GM18498 (cell line): Measurements from ENCODE around the gene DGKG.

Source experiments
- ATAC-seq: cut with Tn5 transposase; IDR thresholded peaks from one replicate; pipeline ENCODE4 v1.9.1; 2021; ENCODE audit warnings: mild to moderate bottlenecking, moderate library complexity; ENCODE audit not compliant: unreplicated experiment

Gene DGKG

DNA sequence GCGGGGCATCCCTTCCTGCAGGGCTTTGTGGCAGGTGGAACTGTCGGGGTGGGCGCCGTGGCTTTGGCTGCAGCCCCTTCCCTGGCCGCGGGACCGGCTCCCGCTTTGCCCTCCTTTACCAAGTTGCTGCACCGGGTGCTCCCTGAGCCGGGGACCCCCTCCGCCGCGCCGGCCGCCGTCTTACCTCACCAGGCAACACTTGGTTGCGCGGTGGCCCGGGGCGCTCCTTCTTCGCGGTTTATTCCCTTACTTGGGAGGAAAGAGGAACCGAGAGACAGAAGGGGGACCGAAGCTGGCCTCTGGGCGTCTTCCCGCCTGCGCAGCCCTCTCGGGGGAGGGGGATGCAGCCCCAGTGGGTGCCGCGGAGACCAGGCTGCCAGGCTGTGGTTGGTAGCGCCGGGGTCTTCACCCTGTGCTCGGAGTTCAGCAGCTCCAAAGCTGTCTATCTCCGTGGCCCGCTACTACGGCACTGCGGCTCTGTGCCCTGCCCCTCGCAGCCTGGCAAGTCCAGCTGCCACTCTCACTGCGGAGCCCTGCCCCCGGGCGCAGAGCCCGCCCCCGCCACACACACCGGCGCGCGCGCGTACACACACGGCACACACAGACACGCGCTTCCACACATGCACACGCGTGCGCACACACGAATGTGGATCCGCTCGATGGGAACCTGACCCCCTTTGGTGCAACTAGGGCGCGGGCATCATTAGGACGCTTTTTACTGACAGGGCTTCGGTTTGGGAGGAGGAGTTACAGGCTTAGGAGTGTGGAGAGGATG, at the start of gene DGKG:
TSS of gene DGKG (minus strand) at position 473 of the 775 bp plus-strand sequence. CDS start 41,775 bp downstream, outside the sequence.
- ATAC-seq: peak; percentile 84

DNA sequence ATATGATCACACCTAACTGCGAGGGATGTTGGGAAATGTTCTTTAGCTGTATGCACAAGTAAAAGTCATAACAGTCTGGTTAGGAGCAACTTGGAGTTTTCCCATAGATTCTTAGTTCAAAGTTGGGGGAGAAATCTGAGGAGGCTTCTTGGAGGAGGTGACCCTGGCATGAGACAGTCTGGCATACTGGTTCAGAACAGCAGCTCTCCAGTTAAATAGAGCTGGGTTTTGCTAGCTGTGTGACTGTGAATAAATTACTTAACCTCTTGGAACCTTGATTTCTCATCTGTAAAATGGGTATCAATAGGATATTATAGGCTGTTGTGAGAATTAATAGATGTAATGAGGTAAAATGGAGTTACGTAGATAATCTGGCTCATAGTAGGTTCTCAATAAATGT, 49.1 kb upstream of the DGKG start:
- no peak for ATAC-seq

DNA sequence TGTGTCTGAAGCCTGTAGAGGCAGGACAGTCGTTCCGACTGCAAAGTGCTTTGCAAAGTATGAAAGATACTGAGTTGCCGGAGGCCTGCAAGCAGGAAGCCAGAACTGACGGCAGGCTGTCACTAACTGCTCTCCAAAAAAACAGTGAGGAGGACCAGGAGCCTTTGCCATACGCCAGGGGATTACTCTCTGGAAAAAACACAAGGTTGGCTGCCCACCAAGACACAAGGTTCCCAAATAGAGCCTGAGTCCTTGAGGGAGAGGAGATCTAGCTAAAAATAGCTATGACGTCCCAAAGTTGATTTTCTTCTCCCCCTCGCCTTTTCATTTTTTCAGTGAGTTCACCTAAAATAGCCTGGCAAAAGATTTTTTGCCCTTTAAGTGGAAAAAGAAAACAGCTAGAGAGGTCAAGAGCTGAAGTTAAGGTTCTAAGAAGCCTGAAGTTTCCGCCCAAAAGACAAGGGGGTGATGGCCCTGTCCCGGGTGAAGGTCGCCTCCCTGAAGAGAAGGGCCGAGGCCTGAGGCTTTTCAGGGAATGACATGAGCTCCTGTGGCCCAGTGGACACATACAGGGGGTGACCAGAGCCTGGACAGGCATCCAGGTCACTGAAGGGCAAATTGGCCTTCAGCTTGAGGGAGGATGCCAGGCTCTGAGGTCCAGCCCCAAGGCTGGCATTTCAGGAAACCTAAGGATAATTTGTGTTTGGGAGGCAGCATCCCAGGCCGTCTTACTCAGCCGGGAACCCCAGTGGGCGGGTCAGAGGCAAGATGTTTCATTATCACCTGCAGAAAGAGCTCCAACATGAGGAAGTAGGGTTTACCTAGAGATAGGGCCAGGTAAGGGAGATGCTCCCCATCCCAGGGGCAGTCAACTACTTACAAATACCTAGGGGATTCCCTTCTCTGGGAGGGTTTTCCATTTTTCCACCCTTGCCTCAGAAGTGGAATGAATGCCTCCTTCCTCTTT, 44.9 kb upstream of the DGKG start:
- no peak for ATAC-seq

DNA sequence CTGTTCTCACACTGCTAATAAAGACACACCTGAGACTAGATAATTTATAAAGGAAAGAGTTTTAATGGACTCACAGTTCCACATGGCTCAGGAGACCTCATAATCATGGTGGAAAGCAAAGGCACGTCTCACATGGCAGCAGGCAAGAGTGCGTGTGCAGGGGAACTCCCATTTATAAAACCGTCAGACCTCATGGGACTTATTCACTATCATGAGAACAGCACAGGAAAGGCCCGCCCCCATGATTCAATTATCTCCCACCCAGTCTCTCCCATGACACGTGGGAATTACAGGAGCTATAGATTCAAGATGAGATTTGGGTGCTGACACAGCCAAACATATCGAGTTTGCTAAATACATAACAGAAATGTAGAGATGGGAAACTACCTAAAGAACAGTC, 39.5 kb upstream of the DGKG start:
- no peak for ATAC-seq

DNA sequence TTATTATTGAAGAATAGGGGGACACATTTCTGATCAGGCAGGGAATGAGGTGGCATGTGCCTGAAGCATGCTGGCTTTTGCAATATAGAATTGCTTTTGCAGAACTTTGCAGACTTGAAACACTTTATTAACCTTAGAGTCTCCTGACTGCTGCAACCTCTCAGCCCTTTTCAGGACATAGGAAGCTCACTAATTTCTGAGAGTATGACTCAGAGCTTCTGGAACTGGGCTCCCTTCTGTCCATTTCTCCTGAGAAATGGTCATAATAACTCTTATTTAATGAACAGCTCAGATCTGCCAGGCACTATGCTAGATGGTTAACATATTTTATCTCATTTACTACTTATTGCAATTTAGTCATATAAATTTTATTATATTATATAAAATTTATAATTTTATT, 38.6 kb upstream of the DGKG start:
- ATAC-seq: no peak

DNA sequence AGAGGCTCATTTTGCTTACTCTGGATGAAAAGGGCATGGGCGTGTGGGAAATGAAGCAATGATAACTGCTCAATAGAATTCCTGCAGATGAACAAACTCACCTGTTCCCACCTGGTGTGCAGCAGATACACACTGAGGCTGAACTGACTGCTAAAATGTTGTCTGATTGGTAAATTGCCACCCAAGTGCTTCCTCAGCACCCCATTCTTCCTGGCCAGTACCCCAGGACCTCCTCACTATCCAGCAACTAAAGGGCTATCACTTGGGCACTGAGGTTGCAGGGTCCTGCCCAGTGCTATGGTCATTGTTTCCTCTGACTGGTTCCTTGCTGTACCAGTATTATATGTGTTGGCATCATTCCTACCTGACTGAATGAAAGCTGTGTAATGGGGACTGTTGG, 38.0 kb upstream of the DGKG start:
- no peak for ATAC-seq

DNA sequence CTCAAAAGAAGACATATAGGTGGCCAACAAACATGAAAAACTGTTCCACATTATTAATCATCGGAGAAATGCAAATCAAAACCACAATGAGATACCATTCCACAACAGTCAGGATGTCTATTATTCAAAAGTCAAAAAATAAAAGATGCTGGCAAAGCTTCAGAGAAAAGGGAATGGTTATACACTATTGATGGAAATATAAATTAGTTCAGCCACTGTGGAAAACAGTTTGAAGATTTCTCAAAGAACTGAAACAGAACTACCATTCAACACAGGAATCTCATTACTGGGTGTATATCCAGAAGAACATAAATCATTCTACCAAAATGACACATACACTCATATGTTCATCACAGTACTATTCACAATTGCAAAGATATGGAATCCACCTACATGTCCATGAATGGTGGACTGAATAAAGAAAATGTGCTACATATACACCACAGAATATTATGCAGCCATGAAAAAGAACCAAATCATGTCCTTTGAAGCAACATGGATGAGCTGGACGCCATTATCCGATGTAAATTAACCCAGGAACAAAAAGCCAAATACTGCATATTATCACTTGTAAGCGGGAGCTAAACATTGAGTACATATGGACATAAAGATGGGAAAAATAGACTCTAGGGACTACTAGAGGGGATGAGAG, 32.7 kb upstream of the DGKG start:
- ATAC-seq: no peak

DNA sequence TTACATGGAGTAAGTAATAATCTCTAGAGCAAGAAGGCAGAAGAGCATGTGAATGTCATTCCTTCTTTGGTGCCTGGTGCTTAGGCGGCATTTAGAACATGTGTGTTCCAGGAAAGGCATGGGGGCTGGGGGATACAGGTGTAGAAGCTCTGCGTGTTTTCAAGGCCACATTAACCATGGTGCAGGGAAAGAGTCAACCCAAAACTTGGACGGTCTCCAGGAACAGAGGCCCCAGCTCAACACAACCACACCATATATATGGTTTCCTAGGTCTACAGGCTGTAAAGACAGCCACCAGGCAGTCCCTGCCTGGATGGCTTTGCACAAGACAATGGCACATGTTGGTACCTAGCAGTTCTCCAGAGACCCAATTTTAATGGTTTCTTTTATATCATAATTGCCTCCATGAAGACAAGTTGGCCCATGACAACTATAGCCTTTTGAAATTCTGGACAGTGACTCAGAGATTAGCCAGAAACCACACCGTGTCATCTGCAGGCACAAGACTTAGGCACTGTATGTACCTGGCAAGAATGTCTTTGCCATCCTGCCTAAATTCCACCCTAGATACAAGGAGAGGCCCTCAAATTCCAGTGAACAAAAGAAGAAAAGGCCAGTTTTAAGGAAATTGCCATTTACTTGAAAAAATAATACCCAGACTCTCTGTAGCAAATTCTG, 25.0 kb upstream of the DGKG start:
- ATAC-seq: no peak

DNA sequence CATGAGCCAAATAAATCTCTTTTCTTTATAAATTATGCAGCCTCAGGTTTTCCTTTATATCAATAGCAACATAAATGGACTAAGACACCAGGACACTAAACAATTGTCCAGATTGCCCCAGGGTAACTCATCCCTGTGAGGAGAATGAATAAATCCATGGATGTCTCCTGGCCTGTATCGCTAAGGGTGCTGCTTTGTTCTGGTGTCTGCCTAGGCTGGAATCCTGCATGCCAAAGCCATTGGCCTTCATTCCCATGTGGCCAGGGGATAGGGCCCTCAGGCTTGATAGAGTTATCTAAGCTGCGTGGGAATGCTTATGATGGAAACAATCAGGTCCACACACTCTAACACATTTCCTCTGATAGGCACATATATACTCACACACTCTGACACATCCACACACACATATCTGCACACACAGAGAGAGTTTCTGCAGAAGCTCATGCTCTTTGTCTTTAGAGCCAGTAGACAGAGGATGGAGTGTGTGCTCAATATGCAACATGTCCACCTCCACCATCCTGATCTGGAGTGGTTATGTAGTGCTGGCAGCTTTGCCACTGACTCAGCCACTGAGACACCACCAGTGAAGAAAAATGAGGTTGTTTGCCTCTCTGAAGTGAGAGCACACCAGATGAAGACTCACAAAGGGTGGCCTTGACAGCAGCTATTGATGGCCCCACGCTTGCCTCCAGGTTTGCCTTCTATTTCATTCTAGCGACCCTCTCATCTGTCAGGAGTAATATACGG, 24.0 kb upstream of the DGKG start:
- no peak for ATAC-seq

DNA sequence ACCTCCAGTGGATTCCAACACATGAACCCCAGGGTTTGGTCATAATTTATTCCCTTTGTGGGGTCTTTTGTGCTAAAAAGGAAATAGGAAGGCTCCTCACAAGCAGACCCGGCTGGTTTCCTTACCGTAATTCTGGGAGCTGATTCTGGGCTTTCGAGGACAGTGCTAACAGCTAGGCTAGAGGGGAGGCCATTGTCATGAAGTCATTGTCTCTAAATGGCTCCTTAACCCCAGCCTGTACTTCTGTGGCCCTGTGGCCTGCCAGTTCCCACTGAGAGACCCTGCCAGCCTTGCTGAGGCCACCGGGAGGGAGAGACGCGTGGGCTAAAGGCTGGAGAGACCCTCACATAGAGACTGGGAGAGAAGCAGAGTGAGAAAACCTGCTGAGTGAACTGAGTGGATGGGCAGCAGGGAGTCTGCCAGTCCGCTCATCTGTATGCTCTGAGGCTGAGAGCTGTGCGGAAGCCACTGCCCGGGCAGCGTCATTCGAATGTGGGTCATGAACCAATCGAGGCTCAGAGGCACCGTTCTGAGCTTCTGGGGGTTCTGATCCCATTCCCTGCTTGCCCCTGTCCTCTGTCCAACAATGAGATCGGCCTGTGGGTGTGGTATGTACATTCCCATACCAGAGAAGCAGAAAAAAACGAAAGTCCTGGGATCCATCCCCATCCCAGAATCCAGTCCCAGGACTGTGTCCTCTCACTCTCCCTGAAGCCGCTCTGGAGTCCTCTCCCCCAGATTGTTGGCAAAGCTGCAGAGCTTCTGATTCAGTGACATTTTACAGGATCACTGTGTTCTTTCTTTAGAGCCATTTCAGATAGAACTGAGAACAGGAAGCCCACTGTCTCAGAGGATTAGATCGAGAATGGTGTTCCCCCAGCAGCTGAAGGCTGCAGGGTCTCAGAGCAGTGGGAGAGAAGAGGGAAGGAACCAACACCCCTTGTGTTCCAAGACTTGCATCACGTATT, 21.3 kb upstream of the DGKG start:
- no peak for ATAC-seq

DNA sequence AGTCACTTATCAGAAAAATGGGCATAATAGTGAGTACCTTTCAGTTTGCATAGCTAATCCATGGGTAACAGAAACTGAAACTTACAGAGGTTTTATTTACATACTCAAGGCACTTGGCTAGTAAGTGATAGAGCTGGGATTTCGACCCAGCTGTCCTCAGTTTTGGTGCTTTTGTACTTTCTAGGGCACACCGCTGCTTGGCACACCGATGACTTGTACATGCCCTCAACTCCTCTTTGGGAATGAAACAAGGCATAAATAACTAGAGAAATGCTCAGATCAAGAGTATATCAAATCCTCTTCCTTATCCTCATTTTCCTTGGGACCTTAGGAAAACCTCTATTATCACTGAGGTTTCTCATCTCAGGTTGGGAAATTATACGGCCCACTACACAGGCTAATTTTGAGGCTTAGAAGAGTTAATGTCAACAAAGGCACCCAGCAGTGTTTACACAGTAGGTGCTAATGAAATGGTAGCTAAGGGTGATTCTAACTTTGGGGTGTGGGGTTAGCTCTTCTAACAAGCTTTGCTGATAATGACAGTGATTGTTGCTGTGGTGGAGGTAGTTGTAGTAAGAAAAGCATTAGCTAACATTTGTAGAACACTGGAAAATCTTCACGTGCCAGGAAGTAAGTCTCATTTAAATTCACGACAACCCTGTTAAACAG, 20.3 kb upstream of the DGKG start:
- ATAC-seq: no peak

DNA sequence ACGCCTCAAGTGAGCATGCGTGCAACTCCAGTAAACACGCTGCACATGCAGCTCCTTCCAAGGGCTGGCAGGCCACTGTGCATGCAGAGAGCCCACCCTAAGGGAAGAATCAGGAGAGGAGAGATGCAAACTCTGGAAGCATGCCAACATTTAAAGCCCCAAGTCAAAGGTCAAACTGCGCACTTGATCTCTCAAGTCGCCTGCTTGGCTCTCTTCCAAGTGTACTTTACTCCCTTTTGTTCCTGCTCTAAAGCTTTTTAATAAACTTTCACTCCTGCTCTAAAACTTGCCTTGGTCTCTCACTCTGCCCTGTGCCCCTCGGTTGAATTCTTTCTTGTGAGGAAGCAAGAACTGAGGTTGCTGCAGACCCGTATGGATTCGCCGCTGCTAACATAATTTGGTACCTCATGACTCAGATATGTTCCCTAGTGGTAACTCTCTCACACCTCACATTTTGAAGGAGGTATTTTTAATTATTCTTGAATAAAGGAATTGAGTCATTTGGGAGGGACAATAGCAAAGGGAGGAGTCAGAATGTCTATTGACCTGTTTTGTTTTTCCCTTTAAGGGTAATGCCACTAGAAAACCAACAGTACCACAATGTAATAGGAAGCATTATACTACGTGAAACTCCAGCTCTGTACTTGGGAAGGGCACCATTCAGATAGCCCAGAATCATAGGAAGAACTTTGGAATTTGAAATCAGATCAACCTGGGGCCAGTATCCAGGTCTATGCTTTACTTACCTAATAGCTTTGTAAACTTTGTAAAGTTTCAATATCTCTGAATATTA, 19.6 kb upstream of the DGKG start:
- no peak for ATAC-seq

DNA sequence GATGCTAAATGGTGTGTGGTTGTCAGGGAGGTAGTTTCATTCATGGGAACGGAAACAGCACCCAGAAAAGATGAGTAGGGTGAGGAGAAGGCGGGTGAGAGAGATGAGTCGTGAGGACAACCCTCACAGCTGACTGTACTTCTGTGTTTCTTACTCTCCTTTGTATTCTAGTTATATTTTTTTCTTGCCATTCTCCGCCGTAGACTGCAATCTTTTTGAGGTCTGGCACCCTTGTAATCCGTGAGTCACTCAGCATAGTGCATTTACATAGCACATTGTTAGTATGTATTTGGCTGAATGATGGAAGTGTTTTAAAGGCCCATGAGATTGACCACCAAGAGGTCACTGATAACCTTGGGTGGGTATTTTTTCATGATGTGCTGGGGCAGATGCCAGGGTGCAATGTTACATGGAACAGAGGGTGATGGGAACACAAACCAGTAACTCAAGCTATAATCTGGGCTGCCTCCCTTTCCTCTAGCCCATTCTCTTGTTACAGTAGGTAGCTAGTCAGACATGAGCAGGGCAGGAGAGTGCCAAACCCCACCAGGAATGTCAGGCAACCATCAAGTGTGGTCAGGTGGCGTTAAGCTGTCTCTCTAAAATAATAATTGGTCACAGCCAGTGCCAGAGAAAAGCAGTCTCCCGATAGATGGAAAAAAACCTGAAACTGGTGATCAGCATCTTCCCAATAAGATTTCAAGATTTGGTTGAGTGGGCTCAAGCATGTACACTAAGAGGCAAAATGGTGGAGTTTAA, 18.8 kb upstream of the DGKG start:
- no peak for ATAC-seq

DNA sequence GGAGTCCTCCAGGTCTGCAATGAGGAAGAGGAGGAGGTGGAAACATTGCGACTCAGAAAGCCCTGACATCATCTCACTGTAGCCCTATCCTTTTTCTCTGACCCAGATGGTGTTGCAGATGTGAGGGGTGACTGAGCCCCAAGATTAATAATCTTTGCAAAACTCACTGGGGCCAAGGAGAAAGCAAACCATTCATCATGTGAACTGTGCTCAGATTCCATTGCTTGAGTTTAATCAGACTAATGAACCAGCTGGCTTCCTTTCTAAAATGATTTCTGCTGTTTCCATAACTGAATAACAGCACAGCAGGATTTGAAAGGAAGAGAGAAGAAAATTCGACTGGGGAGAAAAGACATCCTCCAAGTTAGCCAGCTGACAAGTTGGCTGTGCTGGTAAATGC, 13.4 kb upstream of the DGKG start:
- ATAC-seq: no peak

DNA sequence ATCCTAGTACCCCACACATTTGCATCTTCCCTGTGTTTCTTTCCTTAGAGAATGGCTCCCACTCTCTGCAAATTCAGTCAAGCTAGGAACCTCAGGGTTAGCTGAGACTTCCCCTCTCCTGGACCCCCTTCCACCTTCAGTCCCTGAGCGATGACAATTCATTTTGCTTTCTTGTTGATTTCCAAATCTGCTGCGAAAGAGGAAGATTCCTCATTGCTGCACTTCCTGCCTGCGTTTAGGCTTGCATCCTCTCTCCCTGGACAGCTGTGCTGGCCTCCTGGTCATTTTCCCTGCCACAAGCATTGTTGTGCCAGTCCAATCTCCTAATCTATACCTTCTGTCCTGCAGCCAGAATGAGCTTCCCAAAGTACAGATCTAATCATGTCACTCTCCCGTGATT, 12.3 kb upstream of the DGKG start:
- no peak for ATAC-seq

DNA sequence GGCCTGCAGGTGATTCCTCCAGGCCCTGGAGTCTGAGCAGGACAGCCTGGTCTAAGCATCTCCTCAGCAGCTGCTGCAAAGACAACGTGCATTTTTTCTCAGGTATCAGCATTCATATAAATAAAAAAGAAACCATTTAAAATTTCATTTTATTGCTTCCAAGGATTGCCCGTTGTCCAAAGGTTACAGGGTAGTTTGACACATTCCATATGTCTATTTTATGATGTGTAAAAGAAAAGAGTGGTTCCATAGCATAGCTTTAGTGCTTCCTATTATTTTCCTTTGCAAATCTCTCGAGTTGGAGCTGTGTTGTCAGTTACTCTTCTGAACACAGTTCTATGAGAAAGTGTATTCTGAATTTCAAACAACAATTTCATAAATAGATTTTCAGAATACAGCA, 7.2 kb upstream of the DGKG start:
- no peak for ATAC-seq

DNA sequence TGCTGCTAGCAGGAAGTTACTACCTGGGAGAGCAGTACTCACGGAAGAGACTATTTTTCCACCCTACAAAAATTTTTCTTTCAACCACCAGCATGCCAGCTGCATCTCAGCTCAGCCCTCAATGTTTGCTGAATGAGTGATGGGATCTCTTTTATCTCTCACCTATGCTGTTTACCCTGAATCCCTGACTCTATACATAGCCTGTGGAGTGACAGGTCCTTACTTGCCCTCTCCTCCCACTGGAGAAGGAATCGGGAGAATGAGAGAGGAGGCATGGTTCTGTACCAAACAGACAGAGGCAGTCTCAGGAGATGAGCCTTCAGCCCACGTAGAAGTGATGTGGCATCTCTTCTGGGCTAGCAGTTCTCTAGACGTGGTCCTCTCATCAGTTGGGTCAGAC, 6.7 kb upstream of the DGKG start:
- ATAC-seq: no peak
